ENCODE results near the gene BCL10.

DNA sequence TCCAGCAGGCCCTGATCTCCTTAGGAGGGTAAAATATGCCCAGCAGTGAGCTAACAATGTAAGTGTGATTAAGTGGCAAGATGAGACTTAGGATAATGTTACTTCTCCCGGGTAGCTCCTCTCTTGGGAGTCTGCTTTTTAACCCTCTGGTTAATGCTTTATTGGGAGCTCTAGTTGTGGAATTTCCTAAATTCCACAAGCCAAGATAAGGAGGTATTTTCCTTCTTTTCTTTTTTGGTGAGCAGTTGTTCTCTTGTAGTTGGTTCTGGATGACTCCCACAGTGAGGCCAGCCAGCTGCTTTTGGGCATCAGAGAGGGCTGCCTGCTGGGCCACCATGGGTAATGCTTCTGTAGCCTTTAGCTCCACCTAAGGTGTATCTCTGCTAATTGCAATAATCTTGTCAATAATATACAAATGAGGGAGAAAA is 36.2 kb downstream of the BCL10 start:
- TF ChIP-seq CTCF (IDR thresholded peaks at IDR 0.05): peak in 1 of 7 experiments; percentile 16
- TF ChIP-seq POLR2A (IDR thresholded peaks at IDR 0.05): no peak
- no peak for TF ChIP-seq POLR2AphosphoS5 (IDR thresholded peaks at IDR 0.05)
